GM21825 (cell line): ENCODE data around the gene SLCO4C1.

Source experiments
- ATAC-seq: cut with Tn5 transposase; IDR thresholded peaks from one replicate; pipeline ENCODE4 v1.9.1; 2021; ENCODE audit warnings: mild to moderate bottlenecking, moderate library complexity; ENCODE audit not compliant: unreplicated experiment

The SLCO4C1 gene

DNA sequence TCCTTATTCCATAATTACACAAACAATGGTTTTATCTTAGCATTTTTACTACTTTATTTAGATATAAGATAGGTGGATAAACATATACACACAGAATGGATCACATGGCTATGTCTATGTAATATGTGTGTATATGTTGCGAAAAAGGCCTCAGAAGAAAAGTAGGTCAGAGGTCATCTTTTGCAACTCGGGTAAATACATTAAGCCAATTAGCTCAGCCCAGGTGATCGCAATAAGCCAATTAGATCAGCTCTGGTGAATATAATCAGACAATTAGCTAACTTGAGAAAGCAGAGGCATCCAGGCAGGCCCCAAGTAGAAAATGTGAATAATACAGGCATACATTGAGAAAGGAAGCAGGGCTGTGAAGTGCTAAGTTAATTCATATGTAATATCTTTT, 24.3 kb downstream of the SLCO4C1 start:
- no peak for ATAC-seq

- no peak for ATAC-seq
Observed at GRCh38 chr5:102270036-102270435, 26.0 kb downstream of the SLCO4C1 start.

- no peak for ATAC-seq
Observed at GRCh38 chr5:102262688-102263087, 33.4 kb downstream of the SLCO4C1 start.

DNA sequence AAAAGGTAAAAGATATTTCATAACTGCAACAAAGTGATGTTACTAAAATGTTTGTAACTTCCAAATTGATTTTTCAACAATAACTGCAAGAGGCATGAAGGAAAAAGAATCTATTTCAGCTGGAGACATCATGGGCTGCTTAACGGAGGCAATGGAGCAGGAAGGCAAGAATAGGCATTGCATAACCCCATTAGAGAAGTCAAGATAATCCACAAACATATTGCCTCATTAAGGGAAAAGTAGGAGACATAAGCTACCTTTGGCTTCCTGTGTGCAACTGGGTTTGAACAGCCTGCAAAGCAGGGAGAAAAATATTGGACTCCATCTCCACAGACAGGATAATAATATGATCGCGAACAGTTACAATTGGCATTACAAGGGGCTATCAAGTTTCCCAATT, 46.7 kb downstream of the SLCO4C1 start:
- ATAC-seq, result no peak

DNA sequence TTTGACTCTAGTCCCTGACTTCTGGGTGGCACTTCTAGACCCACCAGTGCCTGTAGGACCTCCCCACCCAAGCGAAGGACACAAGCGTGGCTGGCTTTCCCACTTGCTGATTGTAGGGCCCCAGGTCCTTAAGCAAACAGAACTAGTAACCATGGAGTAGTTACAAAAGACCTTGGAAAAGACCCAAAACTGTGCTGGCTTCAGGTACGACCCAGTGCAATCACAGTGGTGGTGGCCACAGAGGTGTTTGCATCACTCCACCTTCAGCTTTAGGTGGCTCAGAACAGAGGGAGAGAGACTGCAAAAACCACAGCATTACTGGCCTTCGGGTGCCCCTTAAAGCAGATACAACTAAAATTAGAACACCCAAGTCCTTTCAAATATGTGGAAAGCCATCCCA, 52.9 kb downstream of the SLCO4C1 start:
- no peak for ATAC-seq

GRCh38 chr5:102241809-102242421, 54.2 kb downstream of the SLCO4C1 start:
- no peak for ATAC-seq

- peak; percentile 61 for ATAC-seq
Observed at GRCh38 chr5:102231693-102232619, 64.1 kb downstream of the SLCO4C1 start.

- ATAC-seq, result no peak
Observed at GRCh38 chr5:102229685-102230084, 66.4 kb downstream of the SLCO4C1 start.

DNA sequence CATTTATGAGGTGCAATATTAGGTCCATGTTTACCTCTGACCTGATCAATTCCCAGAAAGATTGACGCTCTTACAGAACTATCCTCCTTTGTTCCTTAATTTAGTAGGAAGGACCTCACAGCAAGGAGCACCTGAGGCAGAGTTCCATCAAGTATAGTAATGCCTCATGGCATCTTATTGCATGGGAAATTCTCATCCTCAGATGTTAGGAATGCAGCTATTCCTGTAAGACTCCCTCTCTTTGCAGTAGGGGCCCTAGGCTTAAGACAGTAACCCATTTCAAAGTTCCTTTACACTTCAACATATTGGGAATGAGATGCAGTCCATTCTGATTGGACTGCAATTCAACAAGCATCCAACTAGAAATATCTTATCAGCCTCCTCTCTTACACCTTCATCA, 69.8 kb downstream of the SLCO4C1 start:
- ATAC-seq, result no peak

DNA sequence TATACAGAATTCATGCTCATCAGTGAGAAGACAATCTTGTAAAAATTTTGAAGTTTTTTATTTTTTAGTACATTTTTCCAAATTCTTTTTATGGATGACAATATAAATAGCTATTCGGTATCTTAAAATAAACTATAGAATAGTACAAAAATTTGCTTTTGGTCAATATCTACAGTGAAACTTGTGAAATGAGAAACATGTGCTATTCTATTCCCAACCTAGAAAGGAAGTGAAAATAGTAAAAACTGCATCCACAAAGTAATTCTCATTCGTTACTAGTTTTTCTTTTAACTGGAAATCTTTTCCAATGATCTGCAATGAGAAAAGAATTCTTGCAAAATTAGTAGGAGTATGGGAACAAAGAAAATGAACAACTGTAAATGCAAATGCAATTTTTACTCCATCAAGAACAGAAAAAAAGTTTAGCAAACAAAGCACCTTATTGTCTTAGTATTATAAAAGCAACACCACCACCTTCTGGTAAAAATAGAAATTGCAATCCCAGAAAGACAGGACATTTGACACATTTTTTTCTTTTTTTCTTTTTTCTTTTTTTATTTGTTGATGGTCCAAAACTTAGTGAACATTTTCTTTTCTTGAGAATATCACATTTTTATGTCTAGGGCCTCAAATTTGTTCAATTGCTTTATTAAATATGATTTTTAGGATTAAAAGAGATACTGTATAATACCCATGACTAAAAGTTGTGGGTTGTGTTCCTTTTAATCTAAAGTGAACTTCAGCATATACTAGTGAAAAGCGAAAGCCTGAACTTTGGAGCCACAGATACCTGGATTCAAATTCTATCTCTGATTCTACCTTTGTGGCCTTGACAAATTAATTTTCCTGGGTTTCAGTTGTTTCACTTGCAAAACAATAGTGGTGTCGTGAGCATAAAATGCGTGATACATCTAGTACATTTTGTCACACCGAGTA, 72.3 kb downstream of the SLCO4C1 start:
- ATAC-seq, result peak; percentile 68

GRCh38 chr5:102222772-102223171, 73.3 kb downstream of the SLCO4C1 start:
- no peak for ATAC-seq

DNA sequence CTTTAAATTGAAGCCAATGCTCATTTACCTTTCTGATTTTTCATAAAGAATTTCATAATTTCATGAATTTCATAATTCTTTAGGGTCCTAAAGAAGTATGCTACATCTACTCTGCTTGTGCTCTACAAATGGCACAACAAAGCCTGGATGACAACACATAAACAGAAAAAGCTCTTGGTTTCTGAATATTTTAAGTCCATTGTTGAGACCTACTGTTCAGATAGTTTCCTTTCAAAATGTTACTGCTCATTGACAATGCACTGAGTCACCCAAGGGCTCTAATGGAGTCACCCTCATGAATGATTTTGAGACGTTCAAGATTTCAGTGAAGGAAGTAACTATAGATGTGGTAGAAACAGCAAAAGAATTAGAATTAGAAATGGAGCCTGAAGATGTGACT, 74.1 kb downstream of the SLCO4C1 start:
- no peak for ATAC-seq

GRCh38 chr5:102218159-102218558, 77.9 kb downstream of the SLCO4C1 start:
- no peak for ATAC-seq

DNA sequence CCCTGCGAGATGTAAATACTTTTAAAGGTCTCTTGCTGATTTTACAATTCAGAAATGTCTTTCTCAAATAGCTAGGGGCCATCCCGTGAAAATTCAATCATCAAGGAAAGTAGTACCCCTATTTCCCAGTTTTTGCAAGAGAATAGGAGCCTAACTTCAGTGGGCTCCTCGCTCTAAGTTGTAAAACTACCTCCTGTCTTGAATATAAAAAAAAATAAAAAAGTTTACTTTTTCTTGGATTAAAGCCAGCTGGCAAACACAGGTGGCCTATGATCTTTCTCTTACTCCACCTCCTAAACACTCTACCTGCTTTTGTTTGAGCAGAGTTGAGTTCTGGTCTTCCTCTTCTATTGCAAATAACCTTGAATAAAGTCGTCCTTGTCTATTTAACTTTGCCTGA, 79.4 kb downstream of the SLCO4C1 start:
- no peak for ATAC-seq

DNA sequence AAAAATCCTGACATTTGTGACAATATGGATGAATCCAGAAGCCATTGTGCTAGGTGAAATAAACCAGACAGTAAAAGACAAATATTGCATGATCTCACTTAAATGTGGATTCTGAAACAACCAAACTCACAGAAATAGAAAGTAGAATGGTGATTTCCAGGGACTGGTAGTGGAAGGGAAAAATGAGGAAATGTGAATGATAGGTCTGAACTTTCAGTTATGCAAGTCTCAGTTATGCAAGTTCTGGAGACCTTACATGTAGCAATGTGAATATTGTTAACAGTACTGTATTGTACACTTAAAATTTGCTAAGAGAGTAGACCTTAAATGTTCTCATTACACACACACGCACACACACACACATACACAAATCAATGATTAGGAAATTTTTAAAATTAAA, 84.9 kb downstream of the SLCO4C1 start:
- ATAC-seq, result no peak

DNA sequence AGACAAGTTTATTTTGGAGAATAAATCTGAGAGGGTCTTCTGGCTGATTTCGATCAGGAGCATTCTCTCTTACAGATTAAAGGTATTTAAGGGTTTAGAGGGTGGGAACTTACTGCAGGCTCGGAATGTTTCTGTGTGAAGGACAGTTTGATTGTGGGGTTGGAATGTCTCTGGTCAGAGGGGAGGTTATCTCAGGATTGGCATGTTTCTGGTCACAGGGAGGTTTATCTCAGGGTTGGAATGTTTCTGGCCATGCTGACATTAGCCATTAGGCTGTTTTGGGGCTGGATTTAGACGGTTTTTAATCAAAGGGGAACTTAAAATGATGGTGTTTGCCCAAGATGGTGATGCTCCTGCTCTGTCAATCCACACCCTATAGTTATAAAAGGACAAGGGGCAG, 95.2 kb downstream of the SLCO4C1 start:
- ATAC-seq, result no peak

GRCh38 chr5:102196481-102196880, 99.6 kb downstream of the SLCO4C1 start:
- ATAC-seq, result no peak
